Activated T-helper 1 cell treated with anti-CD3 and anti-CD28 coated beads, Interleukin-2, amount 50 U/mL, for 16 hours (primary cell): Measurements from ENCODE around the gene SEMA3E.
"Not testable (repeated sequence)": the region's sequence is repeated elsewhere in the genome, so short reads cannot be mapped to it uniquely, and the experiment has no call there.

Source experiments
- DNase-seq, 2 donors: peaks; one replicate each; pipeline ENCODE4 v3.0.0-alpha.2; 2020; ENCODE audit warnings: low read depth in 1 of 2, low spot score in 1 of 2

Gene SEMA3E

GRCh38 chr7:83487801-83488200 lies 161.1 kb downstream of the SEMA3E start:
- DNase-seq = no peak

- no peak for DNase-seq
Observed at GRCh38 chr7:83486957-83487356, 162.0 kb downstream of the SEMA3E start.

GRCh38 chr7:83486536-83486935 lies 162.4 kb downstream of the SEMA3E start:
- no peak for DNase-seq

- no peak for DNase-seq
Observed at GRCh38 chr7:83484826-83485225, 164.1 kb downstream of the SEMA3E start.

DNA sequence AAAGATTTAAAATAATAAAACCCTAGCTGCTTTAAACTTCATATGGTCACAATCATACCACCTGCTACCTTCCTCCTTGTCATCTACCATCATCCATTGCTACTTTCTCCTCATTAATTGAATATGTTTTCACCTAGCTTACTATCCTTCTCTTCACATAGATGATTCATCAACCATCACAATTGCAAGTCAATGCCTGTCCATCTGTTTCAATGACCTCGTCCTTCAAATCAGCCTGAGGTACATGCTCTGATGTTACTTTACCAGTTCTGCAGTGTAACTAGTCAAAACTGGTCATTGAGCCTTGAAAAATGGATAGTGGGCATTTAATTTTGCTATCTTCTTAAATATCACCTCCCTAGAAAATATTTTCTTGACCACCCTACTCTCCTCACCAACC lies 164.7 kb downstream of the SEMA3E start:
- no peak for DNase-seq

GRCh38 chr7:83478616-83479015 lies 170.3 kb downstream of the SEMA3E start:
- DNase-seq = no peak

DNA sequence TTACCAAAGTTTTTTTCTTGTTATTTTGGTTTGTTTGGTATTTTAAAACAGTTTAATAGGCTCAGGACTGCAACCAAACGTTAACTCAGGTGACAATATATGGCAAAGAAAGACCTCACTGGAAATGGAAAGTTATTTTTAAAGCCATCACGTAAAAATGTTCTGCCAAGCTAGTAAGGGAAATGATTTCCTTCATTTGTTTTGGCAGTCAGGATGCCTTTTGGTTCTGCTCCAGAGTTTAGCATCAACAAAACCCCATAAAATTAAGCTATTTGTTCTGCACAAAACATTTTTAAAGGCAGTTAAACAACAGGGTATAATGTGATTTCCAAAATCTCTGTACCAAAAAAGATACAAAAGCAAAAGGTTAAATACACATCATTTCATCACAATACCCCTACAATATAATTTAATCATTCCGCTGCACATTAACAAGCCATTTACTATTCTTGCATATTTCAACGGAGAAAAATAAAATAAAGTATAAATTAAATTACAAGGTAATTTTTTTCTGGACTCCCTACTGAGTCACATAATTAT lies 172.4 kb downstream of the SEMA3E start:
- DNase-seq = no peak

DNA sequence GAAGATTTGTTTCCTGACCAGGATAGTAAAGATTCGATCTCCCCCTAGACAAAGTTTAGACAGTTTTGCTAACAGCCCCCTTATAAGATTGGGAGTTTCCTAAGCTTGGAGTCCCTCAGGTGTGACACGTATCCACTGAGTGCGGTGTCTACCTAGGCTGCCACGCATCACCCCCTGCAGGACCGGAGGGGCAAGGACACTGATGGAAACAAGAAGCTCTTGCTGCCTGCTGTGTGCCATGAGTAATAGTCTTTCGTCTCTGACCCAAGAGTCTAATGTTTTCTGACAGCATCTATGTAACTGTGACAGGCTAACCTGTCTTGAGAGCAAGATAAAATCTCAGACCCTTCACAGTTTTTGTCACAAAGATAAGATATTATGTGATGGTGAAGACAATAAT lies 173.5 kb downstream of the SEMA3E start:
- no peak for DNase-seq

DNA sequence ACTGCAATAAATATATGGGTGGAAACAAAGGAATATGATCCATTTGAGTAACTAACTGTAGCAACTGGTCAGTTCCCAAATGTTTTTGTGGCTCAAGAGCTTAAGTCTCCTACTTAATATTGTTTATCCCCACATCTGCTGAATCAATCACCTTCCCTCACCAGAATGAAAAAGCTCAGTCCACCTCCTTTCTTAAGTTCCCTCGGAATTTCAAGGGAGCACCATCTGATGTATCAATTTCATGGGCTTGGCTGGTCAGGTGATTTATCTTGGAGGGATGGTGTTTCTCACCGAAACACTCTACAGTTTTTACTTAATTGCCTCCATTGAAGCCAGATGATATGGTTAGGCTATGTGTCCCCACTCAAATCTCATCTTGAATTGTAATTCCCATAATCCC lies 176.6 kb downstream of the SEMA3E start:
- no peak for DNase-seq

DNA sequence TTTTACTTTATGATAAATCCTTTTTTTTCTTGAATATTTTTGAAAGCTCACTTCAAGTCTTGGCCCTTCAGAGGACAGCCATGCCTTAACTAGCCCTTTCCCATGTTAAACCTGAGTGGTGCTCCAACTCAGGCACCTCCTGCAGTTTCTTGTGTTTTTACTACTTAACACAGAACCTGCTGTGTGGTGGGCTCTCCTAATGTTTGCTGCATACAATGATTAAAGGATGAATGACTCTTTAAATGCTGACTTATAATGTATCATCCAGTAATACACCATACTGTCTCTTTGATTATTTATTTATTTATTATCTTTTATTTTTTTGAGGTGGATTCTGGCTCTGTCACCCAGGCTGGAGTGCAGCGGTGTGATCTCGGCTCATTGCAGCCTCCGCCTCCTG lies 179.4 kb downstream of the SEMA3E start:
- DNase-seq = no peak

DNA sequence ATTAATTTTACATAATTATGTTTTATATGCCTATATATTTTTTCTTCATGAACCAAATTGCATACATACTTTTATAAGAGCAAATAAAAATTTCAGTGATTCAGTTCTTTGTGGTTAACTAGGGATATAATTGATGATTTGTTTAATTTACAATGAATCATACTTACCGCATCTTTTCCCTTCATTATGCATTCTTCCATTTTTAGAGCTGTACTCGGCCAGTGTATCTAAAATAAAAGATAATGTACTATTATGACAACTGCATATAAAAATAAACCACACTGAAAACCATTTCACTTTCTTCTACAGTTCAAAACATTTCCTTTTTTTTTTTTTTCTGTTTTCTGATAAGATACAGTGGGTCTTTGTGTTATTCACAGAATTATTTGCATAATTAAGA lies 179.9 kb downstream of the SEMA3E start:
- DNase-seq = no peak

DNA sequence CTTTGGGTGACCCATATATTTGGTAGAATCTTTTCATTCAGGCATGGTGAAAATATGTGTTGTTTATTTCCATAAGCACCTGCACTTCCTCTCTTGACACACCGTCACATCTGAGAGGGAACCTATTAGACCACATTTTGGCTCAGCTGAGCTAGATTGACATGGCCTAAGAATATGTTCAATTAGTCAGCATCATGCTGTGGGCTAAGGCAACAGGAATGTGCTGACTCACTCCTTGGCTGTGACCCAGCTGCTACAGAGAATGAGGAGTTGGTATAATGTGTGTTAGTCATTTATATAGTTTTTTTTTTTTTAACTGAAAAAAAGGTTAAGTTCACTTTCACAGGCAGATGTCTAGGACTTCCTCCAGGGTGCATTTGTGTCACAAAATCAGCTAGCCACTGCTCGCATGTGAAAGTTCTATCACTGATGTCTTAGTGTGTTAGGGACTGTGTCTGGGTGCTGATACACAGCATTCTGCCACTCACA lies 180.6 kb downstream of the SEMA3E start:
- no peak for DNase-seq

- no peak for DNase-seq
Observed at GRCh38 chr7:83467493-83467892, 181.4 kb downstream of the SEMA3E start.

GRCh38 chr7:83466956-83467355 lies 182.0 kb downstream of the SEMA3E start:
- DNase-seq = no peak

GRCh38 chr7:83466187-83466923 lies 182.6 kb downstream of the SEMA3E start:
- DNase-seq = no peak

DNA sequence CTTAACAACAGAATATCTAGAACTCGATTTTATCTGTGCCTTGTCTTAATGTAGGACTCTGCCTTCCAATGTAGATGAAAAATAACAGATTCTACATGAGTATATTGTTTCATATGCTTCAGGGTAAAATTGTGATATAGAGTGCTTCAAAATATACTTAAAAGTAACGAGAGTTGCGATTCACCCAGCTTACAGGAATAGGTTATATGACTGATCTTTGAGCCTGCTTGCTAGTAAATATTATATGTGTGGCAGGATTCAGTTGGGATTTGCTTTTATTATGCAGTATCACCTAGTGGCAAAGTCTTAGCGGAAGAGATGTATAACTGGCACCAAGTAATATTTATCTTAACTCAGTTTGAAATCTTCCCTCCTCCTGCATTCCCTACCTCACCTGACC lies 183.3 kb downstream of the SEMA3E start:
- no peak for DNase-seq

- not testable (repeated sequence) for DNase-seq
Observed at GRCh38 chr7:83461820-83462219, 187.1 kb downstream of the SEMA3E start.

GRCh38 chr7:83459930-83460653 lies 188.8 kb downstream of the SEMA3E start:
- DNase-seq = not testable (repeated sequence)

GRCh38 chr7:83459101-83459929 lies 189.6 kb downstream of the SEMA3E start:
- DNase-seq = not testable (repeated sequence)

DNA sequence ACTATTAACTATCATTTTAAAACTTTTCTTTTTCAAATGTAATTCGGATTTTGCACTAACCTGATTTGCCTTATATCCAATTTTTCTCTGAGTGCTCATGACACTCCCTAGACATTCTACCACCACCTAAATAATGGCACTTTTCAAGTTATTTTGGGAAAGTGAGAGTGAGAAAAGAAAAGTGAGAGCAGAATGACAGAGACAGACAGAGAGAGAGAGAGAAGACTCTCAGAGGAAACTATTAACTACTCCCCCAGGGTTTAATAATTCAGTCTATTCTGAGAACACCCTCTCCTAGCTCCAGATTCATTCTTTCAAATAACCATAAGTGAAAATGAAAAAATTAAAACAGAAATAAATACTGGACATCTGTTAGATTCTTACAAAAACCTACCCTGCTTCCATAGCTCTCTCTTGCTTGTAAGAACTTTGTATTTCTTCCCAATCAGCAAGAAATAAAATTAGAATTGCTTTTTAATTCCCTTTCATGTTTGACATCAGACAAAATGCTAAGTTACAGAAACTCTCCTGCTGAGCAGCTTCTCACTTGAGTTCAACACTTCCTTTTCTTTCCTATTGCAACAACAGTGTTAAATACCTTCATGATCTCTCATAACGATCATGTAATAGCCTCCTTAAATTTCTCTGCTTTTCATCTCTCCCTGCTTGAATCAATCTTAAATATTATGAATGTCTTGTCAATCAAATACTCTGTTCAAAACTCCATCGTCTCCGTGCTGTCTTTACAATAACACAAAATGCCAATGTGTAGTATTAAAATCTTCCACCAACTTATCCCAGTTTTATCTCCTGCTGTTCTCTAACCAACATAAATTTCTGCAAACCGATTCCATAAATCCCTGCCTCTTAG lies 191.7 kb downstream of the SEMA3E start:
- no peak for DNase-seq
